Coronary artery (tissue), 2 donors: Measurements from ENCODE around the gene CARD11.

Experiments
- DNase-seq: peaks from one replicate; pipeline ENCODE4 v3.0.0-alpha.2; 2017; ENCODE audit warnings: low spot score
- H3K27ac ChIP-seq, 2 donors: fragments of 200-600 bp; sonication (generic); one replicate each; pipeline ENCODE4 v1.5.1; 2016 to 2019
- H3K4me3 ChIP-seq: fragments of 200-600 bp; sonication (generic); 2 replicates; pipeline ENCODE4 v1.5.1; 2016; ENCODE audit warnings: mild to moderate bottlenecking, moderate library complexity
- TF ChIP-seq, protein P1 (sequence below): fragments of 200-600 bp; sonication (generic); IDR thresholded peaks from one replicate; pipeline ENCODE4 v1.5.1; 2019; ENCODE audit warnings: antibody characterized with exemption

Gene CARD11

DNA sequence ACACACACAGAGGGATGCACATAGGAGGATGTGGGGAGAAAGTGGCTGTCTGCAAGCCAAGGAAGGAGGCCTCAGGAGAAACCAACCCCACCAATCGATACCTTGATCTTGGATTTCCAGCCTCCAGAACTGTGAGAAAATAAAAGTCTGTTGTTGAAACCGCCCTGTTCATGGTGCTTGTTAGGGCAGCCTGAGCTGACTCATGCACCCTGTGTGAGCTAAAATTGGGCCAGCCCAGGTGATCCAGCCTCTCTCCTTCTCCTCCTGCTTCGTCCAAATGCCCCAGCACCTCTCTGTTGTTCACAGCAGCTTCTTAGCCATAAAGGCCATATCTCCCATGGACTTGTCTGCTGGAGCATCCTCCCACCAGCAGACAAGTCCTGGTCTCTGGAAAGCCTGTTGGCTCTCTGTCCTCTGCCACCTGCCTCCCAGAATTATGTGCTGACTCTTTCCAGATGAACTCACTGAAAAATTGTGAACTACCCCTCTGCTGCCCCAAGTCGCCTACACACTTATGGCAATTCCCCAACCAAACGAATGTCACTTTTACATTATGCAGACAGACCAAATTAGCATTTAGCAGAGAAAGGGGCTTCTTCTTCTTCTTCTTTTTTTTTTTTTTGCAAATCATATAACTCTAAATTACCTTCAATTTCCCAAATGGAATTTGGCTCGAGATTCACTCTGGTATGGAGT lies 30.2 kb upstream of the CARD11 start:
- Histone ChIP-seq H3K27ac (no peak overlapping the region), H3K4me3 (no peak overlapping the region)
- TF ChIP-seq, protein P1, sequence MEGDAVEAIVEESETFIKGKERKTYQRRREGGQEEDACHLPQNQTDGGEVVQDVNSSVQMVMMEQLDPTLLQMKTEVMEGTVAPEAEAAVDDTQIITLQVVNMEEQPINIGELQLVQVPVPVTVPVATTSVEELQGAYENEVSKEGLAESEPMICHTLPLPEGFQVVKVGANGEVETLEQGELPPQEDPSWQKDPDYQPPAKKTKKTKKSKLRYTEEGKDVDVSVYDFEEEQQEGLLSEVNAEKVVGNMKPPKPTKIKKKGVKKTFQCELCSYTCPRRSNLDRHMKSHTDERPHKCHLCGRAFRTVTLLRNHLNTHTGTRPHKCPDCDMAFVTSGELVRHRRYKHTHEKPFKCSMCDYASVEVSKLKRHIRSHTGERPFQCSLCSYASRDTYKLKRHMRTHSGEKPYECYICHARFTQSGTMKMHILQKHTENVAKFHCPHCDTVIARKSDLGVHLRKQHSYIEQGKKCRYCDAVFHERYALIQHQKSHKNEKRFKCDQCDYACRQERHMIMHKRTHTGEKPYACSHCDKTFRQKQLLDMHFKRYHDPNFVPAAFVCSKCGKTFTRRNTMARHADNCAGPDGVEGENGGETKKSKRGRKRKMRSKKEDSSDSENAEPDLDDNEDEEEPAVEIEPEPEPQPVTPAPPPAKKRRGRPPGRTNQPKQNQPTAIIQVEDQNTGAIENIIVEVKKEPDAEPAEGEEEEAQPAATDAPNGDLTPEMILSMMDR: no peak
- no peak for DNase-seq

DNA sequence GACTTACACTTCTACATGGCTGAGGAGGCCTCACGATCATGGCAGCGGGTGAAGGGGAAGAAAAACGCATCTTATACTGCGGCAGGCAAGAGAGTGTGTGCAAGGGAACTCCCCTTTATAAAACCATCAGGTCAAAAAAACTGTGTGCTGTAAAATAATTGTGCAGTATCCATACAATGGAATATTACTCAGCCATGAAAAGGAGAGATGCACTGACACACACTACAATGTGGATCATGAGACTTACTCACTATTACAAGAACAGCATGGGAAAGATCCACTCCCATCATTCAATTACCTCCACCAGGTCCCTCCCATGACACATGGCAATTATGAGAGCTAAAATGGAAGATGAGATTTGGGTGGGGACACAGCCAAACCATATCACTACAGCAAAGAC lies 27.2 kb upstream of the CARD11 start:
- Histone ChIP-seq H3K4me3 (no peak overlapping the region), H3K27ac (no peak overlapping the region)
- TF ChIP-seq, protein P1: no peak
- DNase-seq: no peak

DNA sequence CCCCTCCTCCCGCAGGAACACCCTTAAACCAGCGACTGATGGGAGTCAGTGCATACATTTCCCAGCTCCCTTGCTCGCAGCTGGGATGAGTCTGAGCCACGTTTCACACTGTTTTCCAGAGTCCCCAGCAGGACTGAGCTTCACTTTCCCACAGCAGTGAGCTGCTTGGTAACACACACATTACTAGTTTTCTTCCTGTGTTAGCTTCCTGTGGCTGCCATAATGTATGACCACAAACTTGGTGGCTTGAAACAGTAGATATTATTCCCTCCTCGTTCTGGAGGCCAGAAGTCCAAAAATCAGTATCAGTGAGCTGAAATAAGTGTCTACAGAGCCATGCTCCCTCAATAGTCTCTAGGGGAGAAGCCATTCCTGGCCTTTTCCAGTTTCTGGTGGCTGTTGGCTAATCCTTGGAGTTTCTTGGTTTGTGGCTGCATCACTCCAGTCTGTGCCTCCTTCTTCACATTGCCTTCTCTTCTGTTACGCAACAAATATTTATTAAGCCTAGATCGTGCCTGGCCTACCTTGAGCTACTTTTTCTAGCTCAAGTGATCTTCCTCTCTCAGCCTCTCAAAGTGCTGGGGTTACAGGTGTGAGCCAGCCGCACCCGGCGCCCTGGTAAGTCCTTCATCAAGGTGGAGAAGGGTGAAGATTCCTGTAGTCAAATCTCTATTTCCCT lies 26.2 kb upstream of the CARD11 start:
- TF ChIP-seq, protein P1: no peak
- Histone ChIP-seq H3K27ac (no peak overlapping the region), H3K4me3 (no peak overlapping the region)
- DNase-seq: no peak

DNA sequence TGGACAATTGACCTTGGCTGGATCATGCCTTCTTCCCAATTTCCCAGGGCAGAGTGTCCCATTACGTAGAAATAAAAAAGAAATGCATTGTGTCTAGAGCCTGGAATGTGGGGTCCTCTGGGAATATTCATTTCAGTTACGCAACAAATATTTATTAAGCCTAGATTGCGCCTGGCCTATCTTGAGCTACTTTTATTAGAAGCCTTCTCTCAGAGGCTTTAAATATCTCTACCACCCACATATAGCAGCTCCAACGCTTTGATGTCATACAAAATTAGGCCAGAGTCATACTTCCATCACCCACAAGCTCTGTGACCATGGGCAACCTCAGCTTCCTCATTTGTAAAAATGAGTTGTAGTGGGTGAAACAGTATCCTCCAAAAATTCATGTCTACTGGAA lies 24.9 kb upstream of the CARD11 start:
- DNase-seq: no peak
- TF ChIP-seq, protein P1: no peak

DNA sequence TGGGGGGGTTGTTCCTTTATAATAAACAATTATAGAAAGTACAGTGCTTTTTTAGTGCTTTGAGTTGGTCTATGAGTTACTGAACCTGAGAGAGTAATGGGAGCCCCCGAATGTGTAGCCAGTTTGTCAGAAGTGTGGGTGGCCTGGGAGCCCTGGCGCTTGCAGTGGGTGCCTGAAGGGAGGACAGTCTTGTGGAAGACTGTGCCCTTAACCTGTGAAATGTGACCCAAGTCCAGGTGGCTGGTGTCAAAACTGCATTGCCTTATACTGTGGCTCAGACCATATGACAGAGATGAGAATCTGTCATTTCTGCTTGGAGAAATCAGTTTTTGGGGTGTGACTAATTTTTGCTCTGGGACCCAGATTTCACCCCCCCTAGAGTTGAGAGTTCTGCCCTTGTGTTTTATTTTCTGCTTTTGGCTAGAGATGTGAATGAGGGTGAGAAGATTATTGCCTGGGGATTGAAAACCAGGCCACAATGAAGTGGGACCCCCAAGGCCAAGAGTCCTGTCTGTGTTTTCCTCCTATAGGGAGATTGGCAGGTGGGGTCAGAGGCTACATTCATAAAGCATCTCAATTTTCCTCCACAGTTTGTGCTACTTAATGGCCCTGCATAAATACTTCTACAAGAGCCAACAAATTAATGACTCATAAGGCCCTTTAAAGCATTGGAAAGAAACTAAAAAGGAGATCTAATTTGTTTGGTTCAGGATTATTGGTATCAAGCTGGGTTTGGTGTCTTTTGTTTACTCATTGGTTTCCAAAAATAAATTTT lies 24.1 kb upstream of the CARD11 start:
- H3K27ac ChIP-seq: peak overlapping the region in 1 of 2 donors; percentile 7
- TF ChIP-seq, protein P1: no peak
- DNase-seq: no peak

More for the DNA sequence above, 24.9 kb upstream of the CARD11 start:
- H3K27ac ChIP-seq: peak overlapping the region in 1 of 2 donors; percentile 7
- no peak overlapping the region for H3K4me3 ChIP-seq

DNA sequence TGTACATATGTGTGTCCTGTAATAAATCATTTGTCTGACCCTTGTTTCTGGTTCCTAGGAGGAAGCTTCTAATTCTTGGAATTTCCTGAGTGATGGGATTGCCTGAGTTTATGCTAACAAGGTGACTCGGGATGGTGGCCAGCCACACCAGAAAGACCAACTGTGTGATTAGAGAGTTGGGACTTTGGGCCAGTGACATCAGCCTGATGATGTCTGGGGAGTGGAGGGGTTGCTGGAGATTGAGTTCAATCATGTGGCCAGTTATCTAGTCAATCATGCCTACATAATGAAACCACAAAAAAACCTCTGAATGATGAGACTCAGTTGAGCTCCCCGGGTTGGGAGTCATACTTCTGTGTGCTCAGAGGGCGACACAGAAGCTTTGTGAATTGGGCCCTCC lies 23.5 kb upstream of the CARD11 start:
- Histone ChIP-seq H3K4me3 (no peak overlapping the region), H3K27ac (no peak overlapping the region)
- DNase-seq: no peak
- TF ChIP-seq, protein P1: no peak

More for the DNA sequence above, 24.1 kb upstream of the CARD11 start:
- H3K4me3 ChIP-seq: no peak overlapping the region
